G401.6 (cell line): ENCODE data around the gene MSANTD1.

Experiments
- FAIRE-seq: peaks from 2 replicates; lab custom pipeline; 2012; peaks lifted over from hg19 to GRCh38; lab: Jason Lieb, UNC

The MSANTD1 gene

GRCh38 chr4:3248178-3248480 lies 830 bp upstream of the MSANTD1 start:
- FAIRE-seq: no peak

GRCh38 chr4:3249711-3250437 lies 915 bp downstream of the MSANTD1 start:
- no peak for FAIRE-seq

- FAIRE-seq: no peak
These were observed 1.5 kb downstream of the MSANTD1 start for GRCh38 chr4:3250438-3250955.

GRCh38 chr4:3250956-3251690 lies 2.2 kb downstream of the MSANTD1 start:
- FAIRE-seq: no peak

GRCh38 chr4:3251691-3252479 lies 2.9 kb downstream of the MSANTD1 start:
- no peak for FAIRE-seq

- FAIRE-seq: no peak
These were observed 3.5 kb downstream of the MSANTD1 start for GRCh38 chr4:3252480-3252828.

GRCh38 chr4:3252831-3253641 lies 4.1 kb downstream of the MSANTD1 start:
- FAIRE-seq: no peak

GRCh38 chr4:3253808-3254207 lies 4.8 kb downstream of the MSANTD1 start:
- no peak for FAIRE-seq

- no peak for FAIRE-seq
These were observed 5.6 kb downstream of the MSANTD1 start for GRCh38 chr4:3254302-3255131.

GRCh38 chr4:3255611-3256186 lies 6.7 kb downstream of the MSANTD1 start:
- no peak for FAIRE-seq

GRCh38 chr4:3256230-3257102 lies 7.5 kb downstream of the MSANTD1 start:
- FAIRE-seq: no peak

GRCh38 chr4:3257103-3257555 lies 8.2 kb downstream of the MSANTD1 start:
- no peak for FAIRE-seq

- no peak for FAIRE-seq
These were observed 8.9 kb downstream of the MSANTD1 start for GRCh38 chr4:3257556-3258482.

GRCh38 chr4:3261411-3262207 lies 12.7 kb downstream of the MSANTD1 start:
- no peak for FAIRE-seq

- FAIRE-seq: no peak
These were observed 13.5 kb downstream of the MSANTD1 start for GRCh38 chr4:3262208-3263052.

GRCh38 chr4:3263053-3263875 lies 14.3 kb downstream of the MSANTD1 start:
- FAIRE-seq: no peak
